Right atrium auricular region (tissue), 2 donors: ENCODE measurements around the gene DDX51. TPM values are rescaled to one million over a fixed set of nuclear protein-coding genes. Genes with fewer than 3 reads are reported as not detected.

Source experiments
- DNase-seq: peaks from one replicate; pipeline ENCODE4 v3.0.0-alpha.2; 2019; ENCODE audit warnings: low spot score
- H3K27ac ChIP-seq, 2 donors: fragments of 200-600 bp; sonication (generic); 1 replicate in 1 of 2; 2 replicates in 1 of 2; pipeline ENCODE4 v1.5.1; 2016 to 2019
- H3K27me3 ChIP-seq, 2 donors: fragments of 200-600 bp; sonication (generic); one replicate each; pipeline versions ENCODE4 v1.5.1 to v1.6.0; 2017 to 2019
- H3K36me3 ChIP-seq: fragments of 200-600 bp; sonication (generic); one replicate; pipeline ENCODE4 v1.5.1; 2016
- H3K4me1 ChIP-seq, 2 donors: fragments of 200-600 bp; sonication (generic); one replicate each; pipeline versions ENCODE4 v1.5.1 to v1.6.0; 2017 to 2019
- H3K4me3 ChIP-seq, 2 donors: fragments of 200-600 bp; sonication (generic); 1 replicate in 1 of 2; 2 replicates in 1 of 2; pipeline ENCODE4 v1.5.1; 2017 to 2019; ENCODE audit warnings: mild to moderate bottlenecking in 1 of 2, moderate library complexity in 1 of 2
- H3K9me3 ChIP-seq, 2 donors: fragments of 200-600 bp; sonication (generic); one replicate each; pipeline ENCODE4 v1.5.1; 2019
- CTCF ChIP-seq, 2 donors: fragments of 200-600 bp; sonication (generic); IDR thresholded peaks; one replicate each; pipeline ENCODE4 v1.5.1; 2019; ENCODE audit warnings: antibody characterized with exemption in 2 of 2
- total RNA-seq, 2 donors: library from RNA; depleted of rRNA; stranded (reverse); fragments of >200 nt; gene quantifications; one replicate each; pipeline ENCODE4 v1.1.0, GENCODE V29; 2016

DDX51 gene
- total RNA-seq, 2 donors from 2014 or later: 6.6 to 8.0 TPM

- peaks cover 44% of the 10 kb centered on the region for H3K36me3 ChIP-seq
Measured at GRCh38 chr12:132111654-132112304, 32.3 kb downstream of the DDX51 start.

GRCh38 chr12:132110677-132111076 is 33.4 kb downstream of the DDX51 start:
- Histone ChIP-seq H3K4me3 (no peak overlapping the region), H3K36me3 (peaks cover 41% of the 10 kb centered on the region), H3K27ac (no peak overlapping the region), H3K27me3 (no peaks in the 10 kb centered on the region), H3K4me1 (no peaks in the 10 kb centered on the region), H3K9me3 (no peaks in the 10 kb centered on the region)
- TF ChIP-seq CTCF (IDR thresholded peaks at IDR 0.05): no peak
- no peak for DNase-seq

More at GRCh38 chr12:132111654-132112304, 32.3 kb downstream of the DDX51 start:
- H3K4me3 ChIP-seq: no peak overlapping the region
- no peaks in the 10 kb centered on the region for H3K27me3 ChIP-seq
- no peaks in the 10 kb centered on the region for H3K4me1 ChIP-seq
- H3K27ac ChIP-seq: no peak overlapping the region
- TF ChIP-seq CTCF (IDR thresholded peaks at IDR 0.05): no peak
- no peak for DNase-seq
- no peaks in the 10 kb centered on the region for H3K9me3 ChIP-seq

GRCh38 chr12:132109741-132110140 is 34.4 kb downstream of the DDX51 start:
- Histone ChIP-seq H3K4me1 (no peaks in the 10 kb centered on the region), H3K27me3 (no peaks in the 10 kb centered on the region), H3K36me3 (peaks cover 40% of the 10 kb centered on the region), H3K9me3 (no peaks in the 10 kb centered on the region), H3K27ac (no peak overlapping the region), H3K4me3 (no peak overlapping the region)
- no peak for TF ChIP-seq CTCF (IDR thresholded peaks at IDR 0.05)
- DNase-seq: no peak

GRCh38 chr12:132108211-132108832 is 35.8 kb downstream of the DDX51 start:
- TF ChIP-seq CTCF (IDR thresholded peaks at IDR 0.05): no peak
- H3K4me3 ChIP-seq: no peak overlapping the region
- H3K27me3 ChIP-seq: no peaks in the 10 kb centered on the region
- DNase-seq: peak; percentile 48
- peaks cover 35% of the 10 kb centered on the region for H3K36me3 ChIP-seq
- no peak overlapping the region for H3K27ac ChIP-seq
- no peaks in the 10 kb centered on the region for H3K9me3 ChIP-seq
- no peaks in the 10 kb centered on the region for H3K4me1 ChIP-seq

- Histone ChIP-seq H3K4me3 (no peak overlapping the region), H3K36me3 (peaks cover 30% of the 10 kb centered on the region), H3K9me3 (no peaks in the 10 kb centered on the region), H3K27ac (no peak overlapping the region), H3K27me3 (no peaks in the 10 kb centered on the region), H3K4me1 (no peaks in the 10 kb centered on the region)
- no peak for TF ChIP-seq CTCF (IDR thresholded peaks at IDR 0.05)
- DNase-seq: no peak
Measured at GRCh38 chr12:132106921-132107320, 37.2 kb downstream of the DDX51 start.
